Activated CD4-positive, CD25-positive, alpha-beta regulatory T cell treated with anti-CD3 and anti-CD28 coated beads, Interleukin-2, amount 50 U/mL, for 72 hours (primary cell): ENCODE results near the gene KCTD3.

Experiments
- DNase-seq: peaks from one replicate; pipeline ENCODE4 v3.0.0; 2021

Gene KCTD3

DNA sequence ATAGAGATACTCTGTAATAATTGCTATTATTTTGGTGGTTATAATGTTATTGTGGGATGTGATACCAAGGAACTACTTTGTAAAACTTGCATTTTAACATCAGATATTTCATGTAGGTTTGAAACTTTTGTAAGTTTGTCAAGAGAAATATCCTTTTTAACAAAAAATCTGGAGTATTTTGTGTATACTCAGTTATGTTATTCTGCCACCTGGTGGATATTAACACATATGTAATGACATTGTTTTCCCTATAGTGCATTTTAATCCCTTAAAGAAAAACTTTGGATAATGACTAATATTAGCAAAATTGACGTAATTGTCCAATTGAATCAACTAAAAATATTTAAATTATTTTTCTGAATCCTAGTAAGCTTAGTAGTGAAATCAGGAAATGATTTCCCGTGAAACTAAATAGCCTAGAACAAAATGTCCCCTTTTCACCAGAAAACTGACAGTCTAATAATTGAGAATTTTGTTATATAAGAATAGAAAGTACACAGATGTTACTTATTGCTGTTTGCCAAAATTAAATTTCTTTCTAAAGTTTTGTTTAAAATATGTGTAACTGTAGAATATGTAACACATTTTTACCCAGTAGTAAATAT, 39.6 kb downstream of the KCTD3 start:
- DNase-seq: no peak

DNA sequence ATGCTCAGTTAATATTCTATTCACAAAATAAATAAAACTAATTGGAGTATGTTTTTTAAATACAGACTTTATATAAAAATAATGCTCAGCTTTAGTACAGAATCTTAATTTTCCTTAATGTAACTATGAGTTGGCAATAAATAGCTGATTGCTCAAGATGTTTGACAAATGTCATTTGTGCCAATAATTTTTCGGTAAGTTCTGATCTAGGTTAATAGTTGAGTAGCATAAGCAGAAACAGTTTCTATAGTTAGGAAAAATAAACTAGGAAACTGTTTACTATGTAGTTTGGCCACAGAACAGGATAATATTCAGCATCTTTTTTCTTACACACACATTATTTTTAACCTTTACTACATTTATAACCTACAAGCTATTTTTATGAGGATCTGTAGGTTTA, 40.3 kb downstream of the KCTD3 start:
- no peak for DNase-seq

DNA sequence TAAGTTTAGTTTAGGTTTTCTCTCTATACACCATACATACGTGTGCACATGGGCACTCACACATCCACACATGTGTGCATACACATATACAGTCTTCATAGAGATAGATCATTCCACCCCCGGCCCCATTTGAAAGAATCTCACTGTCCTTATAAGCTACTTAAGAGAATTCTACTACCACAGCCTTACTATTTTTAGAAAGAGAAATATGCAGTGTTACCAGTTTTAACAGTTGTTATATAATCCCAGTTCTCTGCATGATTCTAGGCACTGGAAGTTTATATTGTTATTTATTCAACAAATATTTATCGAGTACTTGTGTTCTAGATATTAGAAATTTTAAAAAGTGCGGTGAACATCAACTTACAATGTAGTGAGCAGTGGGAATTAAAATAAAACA, 41.5 kb downstream of the KCTD3 start:
- DNase-seq: no peak

DNA sequence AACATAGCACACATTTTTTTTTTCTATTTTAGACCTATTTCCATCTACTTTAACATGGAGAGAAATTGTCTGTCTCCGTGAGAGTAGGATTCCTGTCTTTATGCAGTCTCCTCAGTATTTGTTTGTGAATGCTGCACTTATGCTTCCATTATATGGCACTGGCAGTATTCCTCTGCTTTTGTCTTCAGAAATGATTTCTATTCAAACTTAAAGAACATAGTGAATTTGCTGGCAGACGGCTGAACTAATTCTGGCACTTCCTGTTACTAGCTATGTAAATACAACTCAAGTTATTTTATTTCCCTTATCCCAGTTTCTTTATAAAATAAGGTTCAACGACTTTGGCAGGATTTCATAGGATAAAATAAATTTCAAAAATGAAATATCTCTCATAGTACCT, 45.3 kb downstream of the KCTD3 start:
- DNase-seq: no peak

- no peak for DNase-seq
Measured at GRCh38 chr1:215617979-215618378, 50.9 kb downstream of the KCTD3 start.

DNA sequence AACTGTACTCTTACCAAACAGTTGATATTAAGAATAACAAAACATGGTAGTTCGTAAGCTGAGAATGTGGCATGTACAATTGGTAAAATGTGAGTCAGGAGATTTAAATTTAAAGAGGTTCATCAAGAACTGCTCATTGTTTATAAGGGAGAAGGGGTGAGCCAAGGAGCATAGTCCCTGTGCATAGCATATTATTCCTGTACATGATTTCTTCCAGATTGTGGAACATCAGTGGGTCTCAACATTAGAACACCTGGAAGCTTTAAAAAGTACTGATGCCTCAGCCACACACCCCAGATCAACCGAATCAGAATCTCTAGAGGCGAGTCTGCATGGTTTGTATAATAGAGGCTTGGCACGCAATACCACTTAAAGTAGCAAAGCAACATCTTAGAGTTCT, 56.1 kb downstream of the KCTD3 start:
- no peak for DNase-seq

- DNase-seq: no peak
Measured at GRCh38 chr1:215625949-215626348, 58.8 kb downstream of the KCTD3 start.

DNA sequence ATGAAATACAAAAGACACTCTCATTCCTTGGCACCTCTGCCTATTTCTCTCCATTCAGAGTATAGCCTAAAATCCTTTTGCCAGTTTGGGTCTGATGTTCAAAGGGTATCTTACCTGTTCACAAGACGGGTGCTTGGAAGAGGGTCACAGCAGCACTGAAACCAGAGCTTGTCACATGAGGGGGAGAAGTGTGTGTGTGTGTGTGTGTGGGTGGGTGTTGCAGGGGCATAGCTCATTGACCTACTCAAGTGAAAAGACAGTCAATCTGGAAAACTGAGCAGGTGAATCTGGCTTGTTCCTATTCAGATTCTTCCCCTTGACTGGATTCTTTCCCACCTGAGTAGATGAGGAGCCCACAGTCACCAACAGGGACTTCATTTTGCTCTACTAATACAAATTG, 63.9 kb downstream of the KCTD3 start:
- DNase-seq: no peak

- DNase-seq: no peak
Measured at GRCh38 chr1:215631489-215631888, 64.4 kb downstream of the KCTD3 start.

GRCh38 chr1:215635827-215636226, 68.7 kb downstream of the KCTD3 start:
- no peak for DNase-seq

DNA sequence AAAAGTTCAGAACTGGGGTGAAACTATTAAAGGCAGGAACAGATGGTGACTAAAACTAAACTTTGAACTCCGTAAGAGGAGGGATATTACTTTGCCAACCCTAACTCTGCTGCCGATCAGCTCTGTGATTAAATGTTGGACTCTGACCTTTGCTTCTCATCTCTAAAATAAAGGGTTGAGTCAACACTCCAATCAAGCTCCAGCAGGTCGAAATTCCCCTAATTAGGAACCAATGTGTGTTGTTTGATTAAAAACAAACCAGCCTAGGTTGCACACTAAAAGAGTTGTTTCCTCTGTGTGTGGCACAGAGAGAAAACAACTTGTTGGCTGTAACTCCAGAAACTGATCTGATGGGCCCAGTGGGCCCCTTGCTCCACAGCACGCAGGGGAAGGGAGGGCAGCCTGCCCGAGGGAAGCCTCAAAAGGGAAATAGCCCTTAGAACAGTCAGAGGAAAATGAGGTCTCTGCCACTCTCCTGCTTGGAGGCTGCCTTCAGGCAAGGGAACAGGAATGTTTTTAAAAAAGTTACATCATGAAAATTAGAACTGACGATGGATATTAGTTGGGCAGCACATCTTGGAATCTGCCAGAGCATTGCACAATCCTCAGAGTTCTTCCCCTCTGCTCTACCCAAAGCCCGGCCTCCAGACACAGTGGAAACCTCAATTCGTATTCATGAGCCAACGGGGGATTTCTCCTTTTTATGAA, 69.3 kb downstream of the KCTD3 start:
- no peak for DNase-seq

DNA sequence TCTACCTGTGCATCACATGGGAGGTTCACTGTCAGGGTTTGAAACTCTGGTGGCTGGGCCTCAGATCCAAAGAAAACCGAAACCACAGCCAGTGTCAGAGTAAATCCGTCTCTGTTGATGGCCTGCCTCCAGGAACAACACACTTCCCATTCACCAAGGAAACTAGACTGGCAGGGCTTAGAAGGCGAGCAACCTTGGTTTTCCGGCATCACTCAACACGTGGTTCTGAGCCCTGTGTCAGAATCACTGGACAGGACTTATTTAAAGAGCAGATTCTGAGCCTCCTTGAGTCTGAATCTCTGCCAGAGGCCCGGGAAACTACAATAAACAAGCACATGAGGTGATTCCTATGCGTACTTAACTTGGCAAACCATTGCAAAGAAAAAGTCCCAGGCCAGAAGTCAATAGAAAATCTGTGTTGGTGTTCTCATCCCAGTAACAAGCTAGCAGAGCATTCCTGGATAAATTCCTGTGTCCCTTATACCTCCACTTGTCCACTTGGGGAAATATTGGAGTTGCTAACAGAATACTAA, 70.0 kb downstream of the KCTD3 start:
- DNase-seq: no peak

DNA sequence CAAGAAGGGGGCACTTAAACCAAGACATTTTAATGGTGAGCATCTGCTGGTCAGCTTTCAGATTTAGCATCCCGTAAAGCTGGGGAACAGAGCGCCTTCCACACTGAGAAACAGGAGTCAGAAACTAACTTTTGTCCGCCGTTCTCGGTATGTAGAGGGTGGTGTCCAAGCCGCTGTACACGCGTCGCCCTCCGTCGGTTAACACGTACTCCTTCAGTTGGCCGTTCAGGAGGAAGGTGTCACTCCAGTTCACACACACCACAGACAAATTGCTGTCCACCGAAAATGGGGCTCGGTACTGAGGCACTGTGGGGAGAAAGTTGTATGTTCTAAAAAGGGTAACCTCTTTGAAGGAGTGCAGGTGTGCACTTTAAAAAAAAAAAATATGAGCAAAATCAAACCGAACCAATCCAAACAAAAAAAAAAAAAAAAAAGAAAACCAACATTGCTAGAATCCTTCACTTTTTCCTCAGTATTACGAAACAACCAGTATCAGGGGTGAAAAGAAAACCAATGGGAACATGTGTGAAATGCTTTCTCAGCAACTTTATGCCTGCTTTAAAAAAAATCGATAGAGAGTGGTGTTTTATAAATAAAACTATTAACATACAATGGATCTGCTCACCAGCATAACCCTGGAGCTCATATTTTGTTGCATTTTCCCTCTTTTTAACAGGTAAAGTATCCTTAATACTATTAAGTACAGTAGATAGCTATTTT, 73.5 kb downstream of the KCTD3 start:
- DNase-seq: no peak

DNA sequence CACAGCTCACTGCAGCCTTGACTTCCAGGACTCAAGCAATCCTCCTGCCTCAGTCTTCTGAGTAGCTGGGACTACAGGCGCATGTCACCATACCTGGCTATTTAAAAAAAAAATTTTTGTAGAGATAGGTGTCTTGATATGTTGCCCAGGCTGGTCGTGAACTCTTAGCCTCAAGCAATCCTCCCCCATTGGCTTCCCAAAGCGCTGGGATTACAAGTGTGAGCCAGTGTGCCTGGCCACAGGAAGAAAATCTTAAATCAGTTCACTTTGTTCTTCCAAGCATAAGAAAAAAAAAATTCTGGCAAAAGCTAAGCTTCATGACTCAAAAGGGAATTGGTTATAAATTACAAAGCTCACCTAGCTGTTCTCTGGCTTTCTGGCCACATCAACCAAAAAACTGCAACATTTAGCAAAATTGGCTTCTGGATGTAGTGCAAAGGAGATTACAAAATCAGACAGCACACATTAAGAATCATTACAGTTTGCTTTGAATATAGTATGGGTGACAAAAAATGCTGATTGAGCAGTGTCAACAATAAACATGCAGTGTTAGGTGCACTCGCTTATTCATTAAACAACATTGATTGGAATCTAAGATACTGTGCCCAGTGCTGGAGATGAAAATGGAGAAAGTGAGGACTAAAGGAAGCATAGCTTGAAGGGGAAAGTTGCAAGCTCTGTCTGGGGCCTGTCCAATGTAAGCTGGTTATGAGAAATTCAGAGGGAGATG, 76.7 kb downstream of the KCTD3 start:
- no peak for DNase-seq

GRCh38 chr1:215645182-215645581, 78.1 kb downstream of the KCTD3 start:
- no peak for DNase-seq

DNA sequence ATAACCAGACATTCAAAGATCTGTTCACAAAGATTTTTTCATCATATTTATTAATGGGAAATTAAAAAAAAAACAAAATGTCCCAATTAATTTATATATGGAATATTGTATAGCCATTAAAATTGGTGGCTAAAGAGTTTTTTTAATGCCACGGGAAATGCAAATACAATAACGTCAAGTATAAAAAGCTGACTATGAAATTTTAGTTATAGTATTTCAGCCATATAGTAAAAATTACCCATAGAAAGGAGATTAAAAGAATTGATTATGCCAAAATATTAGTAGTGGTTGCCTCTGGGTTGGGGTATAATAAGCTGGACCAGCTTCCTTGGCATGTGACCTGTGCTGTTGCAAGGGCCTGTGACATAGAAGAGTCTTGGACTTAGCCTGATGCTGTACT, 78.8 kb downstream of the KCTD3 start:
- no peak for DNase-seq

GRCh38 chr1:215647738-215648137, 80.6 kb downstream of the KCTD3 start:
- DNase-seq: no peak

DNA sequence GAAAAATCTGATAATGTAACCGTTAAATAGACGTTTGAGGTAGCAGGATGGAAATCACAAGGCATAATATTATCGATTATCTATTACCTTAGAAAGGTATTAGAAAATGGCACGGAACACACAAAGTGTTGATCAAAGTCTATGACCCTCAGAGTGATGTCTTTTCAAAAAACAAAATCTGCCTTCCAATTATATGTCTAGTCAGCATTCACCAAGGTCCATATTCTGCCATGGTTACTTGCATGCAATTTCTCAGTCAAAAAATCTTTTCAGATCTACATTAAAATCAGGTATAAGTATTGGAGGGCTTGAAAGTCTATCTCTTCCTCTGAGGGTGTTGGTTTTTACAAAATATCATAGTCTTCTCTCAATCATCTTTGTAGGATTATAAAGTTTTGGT, 81.9 kb downstream of the KCTD3 start:
- no peak for DNase-seq

- DNase-seq: no peak
Measured at GRCh38 chr1:215650446-215651149, 83.5 kb downstream of the KCTD3 start.

- DNase-seq: no peak
Measured at GRCh38 chr1:215651867-215652266, 84.8 kb downstream of the KCTD3 start.

- no peak for DNase-seq
Measured at GRCh38 chr1:215652371-215652770, 85.3 kb downstream of the KCTD3 start.

DNA sequence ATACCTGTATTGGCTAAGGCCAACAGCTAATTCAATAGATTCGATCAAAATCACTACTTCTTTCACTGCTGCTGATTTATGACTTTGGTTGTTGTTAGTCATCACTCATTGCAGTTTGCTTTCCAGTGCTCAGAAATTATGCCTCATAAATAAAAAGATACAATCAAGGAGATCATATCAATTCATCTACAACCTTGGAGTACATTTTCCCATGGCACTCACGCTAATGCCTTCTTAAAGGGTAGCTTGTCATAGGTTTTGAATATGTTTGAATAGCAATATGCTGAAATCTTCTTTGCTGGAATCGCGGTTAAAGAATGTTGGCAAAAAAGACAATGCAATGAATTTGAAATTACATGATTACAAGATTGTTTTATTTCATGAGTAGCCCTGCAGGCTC, 89.9 kb downstream of the KCTD3 start:
- no peak for DNase-seq

- DNase-seq: no peak
Measured at GRCh38 chr1:215660259-215660658, 93.2 kb downstream of the KCTD3 start.
